Stimulated activated naive CD8-positive, alpha-beta T cell treated with anti-CD3 and anti-CD28 coated beads, Interleukin-15, Interleukin-2, amounts not matched to agents 100 U/mL and 50 U/mL, for 24 hours (primary cell): ENCODE measurements around the gene ABI3BP.

ENCODE experiments used
- ATAC-seq: fragments of 150-1000 bp; cut with Tn5 transposase; one replicate; pipeline ENCODE4 v1.10.0; 2021
- DNase-seq: peaks from one replicate; pipeline ENCODE4 v3.0.0; 2021

ABI3BP gene

DNA sequence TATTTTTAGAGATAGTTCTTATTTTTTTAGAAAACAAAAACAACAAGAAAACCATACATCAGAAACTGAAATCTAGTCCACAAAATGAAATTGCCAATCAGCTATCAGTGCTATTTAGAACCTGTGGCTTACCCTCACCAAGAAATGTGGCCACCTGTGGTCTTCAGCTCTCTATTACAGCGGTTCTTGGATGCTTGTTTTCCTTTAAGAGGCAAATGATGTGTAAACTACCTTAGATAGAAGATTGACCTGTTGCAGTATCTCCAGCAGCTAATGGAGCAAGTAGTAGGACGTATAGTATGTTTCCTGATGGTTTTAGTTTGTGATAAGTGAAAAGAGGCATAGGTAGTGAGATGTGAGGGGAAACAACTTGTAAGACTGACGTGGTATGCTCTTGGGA lies 262.7 kb downstream of the ABI3BP start:
- ATAC-seq = no peak
- no peak for DNase-seq

DNA sequence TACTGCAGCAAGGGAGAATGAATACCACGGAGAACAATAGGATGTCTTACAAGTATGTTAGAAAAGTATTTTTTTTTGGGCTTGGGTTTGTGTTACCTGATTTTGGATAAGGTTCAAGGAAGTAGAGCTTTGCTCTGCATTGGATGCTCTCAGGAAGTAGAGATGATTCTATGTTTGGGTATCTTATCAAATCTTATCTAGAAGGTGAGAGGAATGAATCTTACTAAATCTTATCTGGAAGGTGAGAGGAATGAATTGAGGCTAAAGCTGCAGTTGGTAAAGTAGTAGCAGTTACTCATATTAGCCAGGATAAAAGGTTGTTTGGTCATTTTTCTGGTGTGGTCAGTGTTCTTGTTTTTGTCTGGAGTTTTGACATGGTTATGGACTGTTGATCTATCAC lies 266.5 kb downstream of the ABI3BP start:
- no peak for ATAC-seq
- DNase-seq = no peak

DNA sequence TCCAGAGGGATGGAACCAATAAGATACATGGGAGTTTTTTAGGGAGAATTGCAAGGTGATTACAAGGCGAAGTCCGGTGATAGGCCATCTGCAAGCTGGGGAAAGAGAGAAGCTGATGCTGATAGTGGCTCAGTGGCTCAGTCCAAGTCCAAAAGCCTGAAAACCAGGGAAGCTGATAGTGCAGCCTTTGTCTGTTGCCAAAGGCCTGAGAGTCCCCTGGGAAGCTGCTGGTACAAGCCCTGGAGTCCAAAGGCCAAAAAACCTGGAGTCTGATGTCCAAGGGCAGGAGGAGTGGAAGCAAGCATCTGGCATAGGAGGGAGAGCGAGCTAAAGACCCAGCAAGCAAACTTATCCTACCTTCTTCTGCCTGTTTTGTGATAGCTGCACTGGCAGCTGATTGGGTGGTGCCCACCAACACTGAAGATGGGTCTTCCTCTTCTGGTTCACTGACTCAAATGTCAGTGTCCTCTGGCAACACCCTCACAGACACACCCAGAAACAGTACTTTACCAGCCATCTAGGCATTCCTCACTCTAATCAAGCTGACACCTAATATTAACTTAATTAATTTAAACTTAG lies 267.2 kb downstream of the ABI3BP start:
- DNase-seq = no peak
- no peak for ATAC-seq

DNA sequence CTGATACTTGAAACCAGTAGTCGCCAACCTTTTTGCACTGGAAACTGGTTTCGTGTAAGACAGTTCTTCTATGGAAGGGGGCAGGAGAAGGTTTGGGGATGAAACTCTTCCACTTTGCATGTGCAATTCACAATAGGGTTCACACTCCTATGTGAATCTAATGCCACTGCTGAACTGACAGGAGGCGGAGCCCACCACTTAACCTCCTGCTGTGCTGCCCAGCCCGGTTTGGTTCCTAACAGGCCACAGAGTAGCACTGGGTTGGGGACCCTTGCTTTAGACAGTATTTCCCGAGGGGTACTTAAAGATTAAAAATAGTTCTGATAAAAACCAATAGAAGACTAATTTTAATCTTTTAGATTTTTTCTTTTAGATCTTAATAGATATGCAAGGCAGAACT lies 272.8 kb downstream of the ABI3BP start:
- DNase-seq = no peak
- no peak for ATAC-seq

DNA sequence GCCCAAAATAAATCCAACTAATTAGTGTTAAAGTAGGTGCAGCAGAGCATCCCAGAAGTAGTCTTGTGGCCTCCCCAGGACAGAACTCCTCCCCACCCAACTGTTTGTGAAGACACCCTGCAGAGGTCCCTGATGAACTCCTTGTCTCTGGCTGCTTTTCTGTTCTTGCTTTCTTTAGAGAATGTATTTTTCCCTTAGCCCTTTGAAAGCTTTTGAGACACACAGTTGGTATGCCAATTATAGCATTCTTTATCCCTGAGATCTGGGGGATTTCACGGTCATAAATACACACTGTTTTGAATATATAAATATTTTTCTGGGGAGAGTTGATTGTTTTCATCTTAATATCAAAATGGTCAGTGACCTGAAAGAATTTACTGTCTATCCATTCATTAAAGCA lies 274.1 kb downstream of the ABI3BP start:
- DNase-seq (no peak), ATAC-seq (no peak)

DNA sequence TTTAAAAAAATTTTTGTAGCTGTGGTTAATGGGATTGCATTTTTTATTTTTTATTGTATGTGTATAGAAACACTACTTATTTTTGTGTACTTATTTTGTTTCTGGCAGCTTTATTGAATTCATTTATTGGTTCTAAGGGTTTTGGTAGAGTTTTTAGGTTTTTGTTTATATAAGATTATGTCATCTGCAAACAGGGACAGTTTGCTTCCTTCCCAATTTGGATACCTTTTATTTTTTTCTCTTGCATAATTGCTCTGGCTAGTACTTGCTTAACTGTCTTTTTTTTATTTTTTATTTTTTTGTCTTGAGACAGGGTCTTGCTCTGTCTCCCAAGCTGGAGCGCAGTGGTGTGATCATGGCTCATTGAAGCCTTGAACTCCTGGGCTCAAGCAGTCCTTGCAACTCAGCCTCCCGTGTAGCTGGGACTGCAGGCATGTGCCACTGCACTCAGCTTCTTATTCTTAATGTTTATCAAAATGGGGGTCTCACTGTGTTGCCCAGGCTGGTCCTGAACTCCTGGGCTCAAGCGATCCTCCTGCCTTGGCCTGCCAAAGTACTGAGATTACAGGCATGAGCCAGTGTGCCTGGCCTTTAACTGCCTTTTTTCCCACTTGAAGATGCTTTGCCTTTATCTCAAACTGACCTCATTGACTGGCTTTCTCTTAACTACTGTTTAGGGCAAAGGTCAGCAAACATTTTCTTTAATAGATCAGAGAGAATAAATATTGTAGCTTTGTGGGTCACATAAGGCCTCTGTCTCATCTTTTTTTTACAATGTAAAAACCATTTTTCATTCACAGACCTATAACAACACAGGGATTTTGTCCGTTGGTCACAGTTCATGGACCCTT lies 275.4 kb downstream of the ABI3BP start:
- no peak for ATAC-seq
- DNase-seq = no peak

DNA sequence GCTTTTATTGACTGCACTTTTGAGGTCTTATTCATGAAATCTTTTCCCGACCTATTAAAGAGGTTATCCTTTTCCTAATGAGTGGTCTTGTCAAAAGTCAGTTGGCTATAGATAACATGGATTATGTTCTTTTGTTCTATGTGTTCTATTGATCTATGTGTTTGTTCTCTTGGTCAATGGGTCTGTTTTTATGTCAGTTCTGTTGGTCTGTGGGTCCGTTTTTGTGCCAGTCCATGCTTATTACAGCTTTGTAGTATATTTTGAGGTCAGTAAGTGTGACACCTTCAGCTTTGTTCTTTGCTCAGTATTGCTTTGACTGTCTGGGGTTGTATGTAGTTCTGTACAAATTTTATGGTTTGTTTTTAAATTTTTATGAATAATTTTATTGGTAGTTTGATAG lies 276.2 kb downstream of the ABI3BP start:
- DNase-seq = no peak
- no peak for ATAC-seq

DNA sequence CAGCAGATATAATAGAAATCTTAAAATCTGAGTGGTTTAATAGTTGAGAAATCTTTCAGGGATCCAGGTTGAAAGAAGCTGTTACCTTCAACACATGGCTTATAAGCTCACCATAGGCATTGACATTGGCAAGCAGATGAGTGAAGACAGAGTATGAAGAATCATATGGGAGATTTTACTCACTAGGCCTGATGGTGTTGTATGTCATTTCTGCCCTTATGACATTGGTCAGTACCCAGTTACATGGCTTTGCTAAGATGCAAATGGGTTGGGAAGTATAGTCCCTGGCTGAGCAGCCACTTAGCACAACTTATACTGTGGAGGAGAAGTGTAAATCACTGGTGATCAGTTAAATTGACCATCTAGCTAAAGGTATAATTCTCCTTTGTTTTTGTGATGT lies 278.0 kb downstream of the ABI3BP start:
- ATAC-seq (no peak), DNase-seq (no peak)

DNA sequence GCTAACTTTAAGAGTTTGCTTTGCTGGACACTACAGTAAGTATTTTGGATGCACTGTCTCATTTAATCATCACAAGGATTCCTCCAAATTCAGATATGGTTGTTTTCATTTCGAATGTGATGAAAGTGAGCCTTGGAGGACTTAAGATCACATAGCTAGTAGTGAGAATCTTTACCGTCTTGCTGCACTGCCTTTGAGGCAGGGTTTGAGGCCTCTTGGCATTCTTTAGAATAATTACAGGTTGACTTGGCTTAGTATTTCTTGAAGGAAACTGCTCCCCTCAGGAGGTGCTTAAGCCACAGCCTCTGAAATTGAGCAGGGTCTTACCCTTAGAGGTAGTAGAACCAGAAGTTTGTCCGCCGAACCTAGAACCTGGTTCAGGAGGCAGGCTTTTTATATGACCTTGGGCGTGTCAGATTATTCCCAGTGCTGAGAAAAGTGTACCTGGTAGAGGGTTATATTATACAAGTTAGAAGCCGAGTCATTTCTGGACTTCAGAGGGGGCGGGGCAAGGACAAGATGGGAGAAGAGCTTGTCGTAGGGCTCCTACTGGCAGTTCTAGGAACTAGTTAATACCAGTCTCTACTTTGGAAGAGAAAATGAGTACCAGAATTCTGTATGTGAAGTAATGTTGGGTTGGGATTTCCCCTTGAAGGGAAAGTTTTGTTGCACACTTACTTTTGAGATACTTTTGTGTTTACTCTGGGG lies 282.8 kb downstream of the ABI3BP start:
- DNase-seq (peak; percentile 80), ATAC-seq (peak; percentile 53)

DNA sequence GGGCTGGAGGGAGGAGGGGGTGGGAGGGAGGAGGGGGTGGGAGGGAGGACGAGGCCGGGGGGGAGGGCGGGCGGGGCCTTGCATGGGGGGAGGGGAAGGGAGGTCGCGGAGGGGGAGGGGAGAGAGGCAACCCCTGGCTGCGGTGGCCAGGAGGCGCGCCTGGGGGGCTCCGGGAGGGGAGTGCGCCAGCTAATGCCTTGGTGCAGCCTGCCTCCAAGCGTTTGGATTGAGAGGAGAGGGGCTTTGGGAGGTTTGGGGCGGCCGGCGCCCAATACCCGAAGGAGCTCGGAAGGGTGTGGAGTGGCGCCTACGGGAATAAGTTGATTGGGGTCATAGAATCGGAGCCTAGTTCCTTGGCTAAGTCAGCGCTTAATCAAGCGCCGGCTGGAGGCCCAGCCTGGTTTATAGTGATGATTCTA lies 283.4 kb downstream of the ABI3BP start:
- DNase-seq (peak; percentile 53), ATAC-seq (no peak)

DNA sequence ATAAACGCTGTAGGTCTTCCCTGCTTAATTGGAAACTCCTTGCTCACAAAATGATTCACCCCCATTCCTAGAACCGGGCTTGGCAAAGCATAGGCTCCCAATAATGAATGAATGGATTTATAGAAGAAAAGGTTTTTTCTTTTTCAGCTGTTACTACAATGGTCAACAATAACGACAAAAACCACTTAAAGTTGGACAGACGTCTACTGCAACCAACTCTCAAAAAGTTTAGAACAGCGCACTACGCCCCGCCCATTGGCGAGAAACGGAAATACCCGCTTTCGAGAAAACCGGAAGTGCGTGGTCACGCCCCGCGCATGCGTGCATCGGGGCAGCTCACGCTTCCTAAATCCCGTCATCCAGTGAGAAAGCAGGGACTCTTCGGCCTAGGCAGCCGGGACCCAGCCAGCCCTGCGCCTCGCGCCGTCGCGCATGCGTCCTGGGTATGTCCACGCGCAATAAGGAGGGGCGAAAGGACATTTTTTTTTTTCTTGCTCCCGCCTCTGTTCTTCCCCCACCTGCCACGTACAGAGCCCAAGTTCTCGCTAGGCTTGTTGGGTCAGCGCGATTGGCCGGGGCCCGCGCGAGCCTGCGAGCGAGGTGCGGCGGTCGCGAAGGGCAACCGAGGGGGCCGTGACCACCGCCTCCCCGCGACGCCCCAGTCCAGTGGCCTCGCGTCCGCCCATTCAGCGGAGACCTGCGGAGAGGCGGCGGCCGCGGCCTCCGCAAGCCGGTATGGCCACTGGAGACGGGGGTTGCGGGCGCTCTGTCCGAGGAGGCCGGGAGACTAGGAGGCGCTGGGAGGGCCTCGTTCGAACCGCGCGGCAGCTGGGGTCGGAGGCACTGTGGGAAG lies 284.0 kb downstream of the ABI3BP start, which contains the start of gene TFG:
Gene TFG, plus strand, starts transcription at position 506 of the 853 bp plus-strand sequence. CDS start 4,192 bp downstream, outside the sequence.
- peak; percentile 95 for ATAC-seq
- DNase-seq = peak; percentile 97

DNA sequence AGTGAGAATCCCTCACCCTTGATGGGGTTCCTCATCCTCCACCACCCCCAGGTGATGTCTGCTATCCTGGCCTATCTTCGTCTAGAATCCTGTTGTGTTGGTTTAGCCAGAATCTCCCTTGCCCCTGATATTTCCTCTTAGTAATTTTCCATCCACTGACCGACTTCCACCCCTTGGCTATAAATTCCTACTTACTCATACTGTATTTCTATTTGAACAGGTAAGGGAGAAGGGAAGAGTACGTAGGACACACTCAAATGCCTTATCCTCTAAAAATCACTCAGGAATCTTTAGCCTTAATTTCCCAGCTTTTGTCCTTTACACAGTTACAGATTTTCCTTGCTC lies 284.6 kb downstream of the ABI3BP start:
- DNase-seq (no peak), ATAC-seq (no peak)

DNA sequence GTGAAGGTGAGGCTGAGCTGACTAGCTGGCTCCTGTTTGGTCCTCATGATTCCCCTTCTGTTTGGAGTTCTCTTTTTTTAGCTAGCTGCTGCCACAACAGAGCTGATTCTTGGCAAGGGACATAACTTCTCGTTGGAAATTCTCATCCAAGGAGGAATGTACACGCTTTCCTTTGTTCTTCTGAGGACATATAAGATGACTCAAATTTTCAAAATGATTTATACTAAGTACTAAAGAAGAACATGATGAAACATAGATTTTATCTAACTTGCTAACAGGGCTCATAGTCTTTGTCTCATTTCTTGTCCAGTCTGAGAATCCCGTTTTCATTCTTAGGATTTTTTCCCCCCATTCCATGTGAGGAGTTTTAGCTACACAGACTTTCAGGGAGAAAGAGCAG lies 286.9 kb downstream of the ABI3BP start:
- no peak for DNase-seq
- ATAC-seq = no peak

DNA sequence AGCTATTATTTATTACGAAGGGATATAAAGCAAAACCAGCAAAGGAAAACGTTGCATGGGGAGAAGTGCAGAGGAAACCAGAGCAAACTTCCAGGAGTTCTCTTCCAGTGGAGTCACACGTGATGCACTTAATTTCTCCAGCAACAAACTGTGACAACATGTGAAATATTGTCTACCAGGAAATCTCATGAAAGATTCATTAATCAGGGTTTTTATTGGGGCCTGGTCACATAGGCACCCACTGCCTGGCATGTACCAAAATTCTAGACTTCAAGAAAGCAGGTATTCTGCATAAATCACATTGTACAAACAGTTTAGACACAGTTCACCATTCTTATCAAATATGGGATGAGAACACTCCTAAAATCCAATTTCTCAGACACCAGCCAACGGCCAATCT lies 289.4 kb downstream of the ABI3BP start:
- DNase-seq (no peak), ATAC-seq (no peak)

DNA sequence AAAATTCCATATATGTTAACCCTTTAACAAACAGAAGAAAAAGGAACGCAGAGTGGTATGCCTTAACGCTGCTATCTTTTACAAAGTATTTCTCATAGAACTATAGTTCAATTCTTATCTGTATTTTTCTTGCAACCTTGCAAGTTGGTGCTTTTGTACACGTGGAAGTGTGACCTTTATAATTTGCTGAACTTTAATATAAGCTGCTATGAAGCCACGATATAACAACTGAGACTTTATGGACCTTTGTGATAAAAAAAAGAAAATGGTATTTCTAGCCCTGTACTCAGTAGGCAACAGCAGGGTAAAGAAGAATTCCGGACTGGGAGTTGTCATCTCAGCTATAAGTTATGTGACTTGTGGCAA lies 290.3 kb downstream of the ABI3BP start:
- ATAC-seq (no peak), DNase-seq (no peak)

DNA sequence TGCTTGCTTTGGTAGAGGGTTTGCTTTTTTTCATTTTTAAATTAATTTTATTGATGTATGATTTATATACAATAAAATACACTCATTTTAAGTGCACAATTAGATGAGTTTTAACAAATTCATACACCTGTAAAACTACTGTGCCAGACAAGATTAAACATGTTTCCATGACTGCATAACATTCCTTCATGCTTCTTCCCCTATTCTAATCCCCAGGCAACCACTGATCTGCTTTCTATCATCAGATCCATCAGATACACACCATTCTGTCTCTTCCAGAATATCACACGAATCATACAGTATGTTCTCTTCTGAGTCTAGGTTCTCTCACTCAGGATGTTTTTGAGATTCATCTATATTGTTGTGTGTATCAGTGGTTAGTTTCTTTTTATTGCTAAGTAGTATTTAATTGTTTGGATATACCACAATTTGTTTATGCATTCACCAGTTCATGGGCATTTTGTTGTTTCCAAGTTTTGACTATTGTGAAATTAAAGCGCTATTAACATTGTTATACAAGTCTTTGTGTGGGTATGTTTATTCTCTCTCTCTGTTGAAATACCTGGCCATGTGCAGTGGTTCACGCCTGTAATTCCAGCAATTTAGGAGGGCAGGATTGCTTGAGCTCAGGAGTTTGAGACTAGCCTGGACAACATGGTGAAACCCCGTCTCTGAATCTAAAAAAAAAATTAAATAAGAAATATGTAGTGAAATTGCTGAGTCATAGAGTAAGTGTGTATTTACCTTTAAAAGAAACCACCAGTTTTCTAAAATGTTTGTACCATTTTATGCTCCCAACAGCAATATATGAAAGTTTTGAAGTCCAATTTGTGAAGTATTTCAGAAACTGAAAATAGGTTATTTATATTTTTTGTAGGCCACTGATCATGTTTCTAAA lies 290.9 kb downstream of the ABI3BP start:
- DNase-seq (no peak), ATAC-seq (no peak)

DNA sequence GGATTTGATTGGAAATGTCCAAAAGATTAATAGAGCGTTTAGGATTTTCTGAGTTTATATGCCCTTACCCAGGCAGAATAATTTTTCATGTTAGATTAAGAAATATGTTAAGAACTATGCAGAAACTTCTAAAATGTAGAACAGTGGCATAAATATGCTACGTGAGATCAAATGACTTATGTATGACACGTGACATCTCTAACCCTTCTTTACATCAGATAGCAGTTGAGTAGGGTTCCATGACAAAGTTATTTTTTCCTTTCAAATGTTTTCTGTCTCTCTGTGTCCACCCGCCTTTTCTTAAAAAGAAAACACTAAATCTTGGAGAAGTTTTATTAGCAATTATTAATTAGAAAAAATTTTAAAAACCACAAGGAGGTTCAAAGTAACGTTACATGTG lies 292.5 kb downstream of the ABI3BP start:
- no peak for ATAC-seq
- DNase-seq = no peak
